ENCODE data around the gene WDR91. TPM values are rescaled to one million over a fixed set of nuclear protein-coding genes. Genes with fewer than 3 reads are reported as not detected.

Gene WDR91
- total RNA-seq, 1 donor from 2014 or later = 5.5 TPM

- Mint-ChIP-seq H3K27ac (ENCODE audit: unreplicated experiment) (no peak overlapping the region), H3K27me3 (ENCODE audit: low read depth, unreplicated experiment) (no peaks in the 10 kb centered on the region), H3K4me3 (ENCODE audit: unreplicated experiment) (no peak overlapping the region), H3K9me3 (ENCODE audit: unreplicated experiment) (no peaks in the 10 kb centered on the region), H3K4me1 (ENCODE audit: low read depth, unreplicated experiment) (peaks cover 25% of the 10 kb centered on the region), H3K36me3 (ENCODE audit: low read depth, unreplicated experiment) (no peaks in the 10 kb centered on the region)
- TF ChIP-seq EZH2 (IDR thresholded peaks at IDR 0.05; ENCODE audit: insufficient read depth, low read length) (no peak), CTCF (IDR thresholded peaks at IDR 0.05; ENCODE audit: insufficient read depth, low read depth, low read length) (no peak)
- Histone ChIP-seq H3K9ac (ENCODE audit: low read length) (no peak overlapping the region), H3K27me3 (ENCODE audit: insufficient read depth, low read length) (no peaks in the 10 kb centered on the region), H3K9me3 (ENCODE audit: insufficient read depth, low read depth, low read length) (no peaks in the 10 kb centered on the region), H2AFZ (ENCODE audit: low read depth, low read length) (no peak overlapping the region), H3K79me2 (ENCODE audit: insufficient read depth, low read length) (no peaks in the 10 kb centered on the region), H3K4me1 (ENCODE audit: insufficient read depth, low read length) (peaks cover 15% of the 10 kb centered on the region), H3K4me3 (ENCODE audit: insufficient read depth, low read depth, low read length) (no peak overlapping the region), H3K4me2 (ENCODE audit: low read length) (no peak overlapping the region), H3K36me3 (ENCODE audit: insufficient read depth, low read length) (no peaks in the 10 kb centered on the region), H3K27ac (ENCODE audit: low read depth, low read length) (no peak overlapping the region), H4K20me1 (ENCODE audit: insufficient read depth, low read length) (no peaks in the 10 kb centered on the region)
- DNase-seq (ENCODE audit: low read depth) (no peak), FAIRE-seq (no peak)
These were observed 40.4 kb upstream of the WDR91 start for GRCh38 chr7:135251496-135252391.

- Histone ChIP-seq H3K27ac (ENCODE audit: low read depth, low read length) (no peak overlapping the region), H4K20me1 (ENCODE audit: insufficient read depth, low read length) (no peaks in the 10 kb centered on the region), H3K79me2 (ENCODE audit: insufficient read depth, low read length) (no peaks in the 10 kb centered on the region), H3K36me3 (ENCODE audit: insufficient read depth, low read length) (no peaks in the 10 kb centered on the region), H2AFZ (ENCODE audit: low read depth, low read length) (no peak overlapping the region), H3K27me3 (ENCODE audit: insufficient read depth, low read length) (peaks cover 2% of the 10 kb centered on the region), H3K4me3 (ENCODE audit: insufficient read depth, low read depth, low read length) (no peak overlapping the region), H3K9ac (ENCODE audit: low read length) (no peak overlapping the region), H3K9me3 (ENCODE audit: insufficient read depth, low read depth, low read length) (no peaks in the 10 kb centered on the region), H3K4me1 (ENCODE audit: insufficient read depth, low read length) (peaks cover 2% of the 10 kb centered on the region), H3K4me2 (ENCODE audit: low read length) (no peak overlapping the region)
- Mint-ChIP-seq H3K36me3 (ENCODE audit: low read depth, unreplicated experiment) (no peaks in the 10 kb centered on the region), H3K27me3 (ENCODE audit: low read depth, unreplicated experiment) (peaks cover 1% of the 10 kb centered on the region), H3K4me1 (ENCODE audit: low read depth, unreplicated experiment) (peaks cover 8% of the 10 kb centered on the region), H3K9me3 (ENCODE audit: unreplicated experiment) (no peaks in the 10 kb centered on the region), H3K27ac (ENCODE audit: unreplicated experiment) (no peak overlapping the region), H3K4me3 (ENCODE audit: unreplicated experiment) (no peak overlapping the region)
- TF ChIP-seq EZH2 (IDR thresholded peaks at IDR 0.05; ENCODE audit: insufficient read depth, low read length) (no peak), CTCF (IDR thresholded peaks at IDR 0.05; ENCODE audit: insufficient read depth, low read depth, low read length) (no peak)
- DNase-seq (ENCODE audit: low read depth) (no peak), FAIRE-seq (no peak)
These were observed 37.2 kb upstream of the WDR91 start for GRCh38 chr7:135248546-135248945.

All from astrocyte (in vitro differentiated cells and primary cell).